HG03095 (cell line): Measurements from ENCODE around the gene LRRC32.
"Not testable (repeated sequence)": the region's sequence is repeated elsewhere in the genome, so short reads cannot be mapped to it uniquely, and the experiment has no call there.

Experiments
- ATAC-seq: cut with Tn5 transposase; IDR thresholded peaks from one replicate; pipeline ENCODE4 v1.9.1; 2021; ENCODE audit warnings: moderate library complexity; ENCODE audit not compliant: unreplicated experiment

Gene LRRC32

DNA sequence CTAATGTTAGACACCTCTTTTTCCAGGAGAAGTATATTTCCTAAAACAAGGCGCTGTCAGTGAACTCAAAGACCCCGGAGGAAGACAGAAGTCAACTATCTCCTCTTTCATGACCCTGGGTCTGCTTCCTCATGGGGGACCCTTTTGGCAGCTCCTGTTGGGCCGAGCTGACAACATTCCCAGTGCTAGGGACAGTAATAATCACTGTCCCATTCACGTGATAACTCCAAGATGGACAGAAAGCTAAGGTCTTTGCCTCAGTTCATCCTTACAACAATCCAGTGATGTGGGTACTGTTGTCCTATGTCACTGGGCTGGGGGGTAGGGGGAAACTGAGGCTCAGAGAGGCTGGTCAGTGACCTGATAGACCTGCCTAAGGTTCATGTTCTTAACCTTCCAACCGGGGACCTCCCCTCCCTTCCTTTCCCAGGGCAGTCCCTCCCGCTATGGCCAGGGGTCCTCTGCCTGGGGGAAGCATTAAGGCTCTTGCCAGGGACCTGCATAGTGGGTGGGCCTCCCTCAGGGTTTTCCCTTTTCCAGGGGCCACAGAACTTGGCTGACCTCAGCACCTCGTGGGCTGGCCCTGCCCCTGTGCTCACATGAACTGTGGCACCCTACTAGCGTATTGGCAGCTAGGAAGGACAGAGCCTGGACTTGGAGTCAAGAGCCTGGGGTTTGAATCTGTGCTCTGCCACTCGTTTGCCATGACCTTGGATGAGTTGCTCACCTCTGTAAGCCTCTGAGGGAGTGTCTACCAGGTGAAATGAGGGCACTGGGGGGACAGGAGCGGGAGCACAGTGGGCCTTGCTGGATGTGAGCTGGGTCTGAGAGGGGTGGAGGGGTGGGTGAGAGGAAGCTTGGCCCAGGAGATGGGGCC is 53.6 kb downstream of the LRRC32 start:
- no peak for ATAC-seq

DNA sequence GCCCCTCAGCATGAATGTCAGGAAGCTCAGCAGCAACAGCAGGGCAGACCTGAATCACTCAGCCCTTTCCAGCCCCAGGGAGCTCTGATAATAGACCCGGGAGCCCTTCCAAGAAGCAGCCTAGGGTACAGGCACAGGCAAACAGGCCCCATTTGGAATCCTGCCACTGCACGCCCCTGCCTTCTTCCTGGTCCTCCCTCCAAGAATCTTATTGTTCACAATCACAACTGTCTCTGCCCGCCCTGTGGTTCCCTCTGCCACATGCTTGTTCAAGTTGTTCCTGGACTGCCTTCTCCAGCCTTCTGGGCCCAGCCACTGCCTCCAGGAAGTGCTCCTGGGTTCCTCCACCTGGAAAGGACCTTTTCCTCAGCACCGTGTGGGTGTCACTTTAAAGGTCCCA is 54.6 kb downstream of the LRRC32 start:
- ATAC-seq, result no peak

DNA sequence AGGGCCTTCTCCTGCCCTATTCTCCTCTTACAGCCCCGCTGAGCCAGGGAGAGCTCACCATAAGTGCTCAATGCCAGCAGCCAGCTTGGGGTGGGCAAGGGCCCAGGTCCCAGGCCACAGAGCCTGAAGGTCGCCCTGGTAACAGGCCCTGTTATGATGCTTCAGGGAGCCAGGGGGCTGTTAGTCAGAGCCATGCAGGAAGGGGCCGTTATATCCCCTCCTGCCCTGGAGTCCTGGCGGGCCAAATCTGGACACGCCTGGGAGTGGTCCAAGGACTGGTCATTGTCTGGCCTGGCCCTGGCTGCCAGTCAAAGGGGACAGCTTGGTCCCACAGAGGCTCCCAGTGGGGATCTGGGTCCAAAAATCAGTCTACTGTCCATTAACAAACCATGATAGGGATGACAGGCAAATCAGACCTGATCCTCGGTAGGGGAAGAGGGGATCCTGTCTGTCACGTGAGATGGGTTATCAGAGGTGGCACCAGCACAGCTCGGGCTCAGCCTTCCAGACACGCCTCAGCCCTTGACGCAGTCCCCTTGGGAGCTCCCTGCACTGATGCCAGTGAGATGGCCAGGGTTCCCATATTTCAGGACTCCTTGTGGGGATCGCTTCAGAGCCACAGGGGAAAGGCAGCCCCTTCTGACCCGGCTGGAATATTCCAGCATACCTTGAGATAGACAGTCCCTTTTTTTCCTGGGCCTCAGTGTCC is 55.9 kb downstream of the LRRC32 start:
- ATAC-seq, result no peak

DNA sequence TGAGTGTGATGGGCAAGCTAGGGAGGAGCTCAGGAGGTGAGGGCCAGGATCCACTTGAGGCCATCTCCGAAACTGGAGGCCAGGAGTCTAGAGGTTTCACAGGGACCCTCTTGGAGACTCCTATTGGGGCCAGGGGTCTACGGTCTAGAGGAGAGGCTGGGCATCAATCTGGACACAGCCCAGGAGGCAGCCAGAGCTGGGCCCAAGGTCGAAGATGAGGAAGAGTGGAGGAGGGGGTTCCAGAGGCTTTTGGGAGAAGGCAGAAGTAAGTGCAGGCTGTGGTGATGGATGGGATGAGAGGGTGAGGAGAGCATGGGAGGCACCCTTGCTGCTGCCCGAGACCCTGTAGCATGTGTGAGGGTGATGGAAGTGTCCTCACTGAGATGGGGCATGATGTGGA is 56.6 kb downstream of the LRRC32 start:
- ATAC-seq, result no peak

DNA sequence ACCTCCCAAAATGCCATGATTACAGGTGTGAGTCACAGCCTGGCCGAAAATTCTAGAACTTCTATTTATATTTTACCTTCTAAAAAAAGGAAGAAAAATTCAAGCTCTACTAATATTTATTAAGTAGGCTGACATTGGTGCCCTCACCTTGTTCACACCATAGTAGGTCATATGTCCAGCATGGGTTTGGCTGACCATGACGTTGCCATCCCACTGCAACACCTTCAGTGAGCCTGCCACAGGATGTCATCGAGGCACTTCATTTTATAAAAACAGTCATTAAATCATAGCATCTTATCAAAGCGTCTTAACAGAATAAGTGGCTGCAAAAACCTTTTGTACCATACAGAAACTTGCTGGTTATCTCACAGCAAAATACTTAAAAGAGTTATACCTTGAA is 58.3 kb downstream of the LRRC32 start:
- no peak for ATAC-seq

DNA sequence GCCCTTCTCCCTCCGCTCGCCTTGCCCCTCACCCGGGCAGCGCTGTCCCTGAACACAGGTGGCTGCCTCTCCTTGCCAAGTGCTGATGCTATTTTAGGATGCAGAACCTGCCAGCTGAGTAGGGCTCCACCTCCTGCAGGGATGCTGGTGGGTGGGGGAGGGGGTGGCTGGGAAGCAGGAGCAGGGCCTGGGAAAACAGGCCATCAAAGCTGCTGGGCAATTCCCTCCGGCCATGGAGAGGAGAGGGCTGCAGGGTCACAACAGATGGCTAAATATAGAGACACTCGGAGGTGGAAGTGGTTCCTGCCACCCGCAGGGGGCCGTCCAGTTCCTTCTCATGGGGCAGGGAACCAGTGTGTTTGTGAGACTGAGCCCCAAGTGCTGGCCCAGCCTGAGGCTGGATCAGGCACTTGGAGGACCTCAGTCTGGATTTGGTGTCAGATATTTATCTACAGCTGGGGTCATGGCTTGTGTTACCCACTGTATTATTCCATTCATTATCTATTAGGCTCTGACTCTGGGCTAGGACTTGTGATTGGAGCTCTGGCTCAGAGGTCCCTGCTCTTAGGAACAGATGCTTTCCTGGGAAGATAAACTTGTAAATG is 59.6 kb downstream of the LRRC32 start:
- ATAC-seq, result no peak

DNA sequence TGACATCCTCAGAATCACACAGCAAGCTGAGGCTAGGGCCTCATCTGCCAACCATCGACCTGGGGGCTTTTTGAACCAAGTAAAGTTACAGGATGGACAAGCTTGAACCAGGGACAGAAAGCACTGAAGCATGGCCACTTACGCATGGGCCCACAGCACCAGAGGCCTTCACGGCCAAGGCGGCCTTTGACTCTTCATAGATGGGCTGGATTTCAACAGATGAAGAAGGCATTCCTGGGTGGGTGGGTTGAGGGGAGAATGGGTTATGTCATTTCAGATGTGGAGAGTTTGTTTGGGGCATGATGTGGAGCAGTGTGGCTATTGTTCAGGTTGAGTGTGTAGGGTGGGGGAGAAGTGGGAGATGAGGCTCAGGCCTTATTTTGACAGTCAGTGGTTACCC is 60.2 kb downstream of the LRRC32 start:
- no peak for ATAC-seq

DNA sequence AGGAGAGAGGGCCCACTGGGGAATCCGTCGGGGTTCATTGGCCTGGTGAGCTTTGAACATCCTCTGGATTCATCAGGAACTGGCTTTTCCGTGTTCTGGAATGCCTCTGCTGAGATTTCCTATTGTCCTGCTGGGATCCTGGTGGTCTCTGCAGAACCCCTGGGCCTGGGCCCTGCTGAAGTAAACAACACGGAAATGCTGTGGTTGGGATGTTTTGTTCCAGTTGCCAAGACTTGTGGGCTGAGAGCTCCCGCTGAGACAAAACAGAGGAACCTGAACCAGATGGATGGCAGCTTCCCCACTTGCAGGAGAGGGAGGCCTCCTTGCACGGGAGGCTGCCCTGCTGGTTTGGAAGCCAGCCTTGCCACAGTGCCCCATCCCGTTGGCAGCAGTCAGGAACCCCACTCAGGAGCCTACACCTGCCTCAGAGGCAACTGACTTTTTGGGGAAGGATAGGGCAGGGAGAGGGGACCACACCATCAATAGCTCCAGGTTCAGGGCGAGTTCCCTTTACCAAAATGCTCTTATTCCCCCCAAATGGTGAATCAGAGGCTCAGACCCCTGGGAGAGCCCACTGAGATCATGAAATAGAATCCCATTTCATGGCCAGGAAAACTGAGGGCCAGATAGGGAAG is 60.7 kb downstream of the LRRC32 start:
- no peak for ATAC-seq

DNA sequence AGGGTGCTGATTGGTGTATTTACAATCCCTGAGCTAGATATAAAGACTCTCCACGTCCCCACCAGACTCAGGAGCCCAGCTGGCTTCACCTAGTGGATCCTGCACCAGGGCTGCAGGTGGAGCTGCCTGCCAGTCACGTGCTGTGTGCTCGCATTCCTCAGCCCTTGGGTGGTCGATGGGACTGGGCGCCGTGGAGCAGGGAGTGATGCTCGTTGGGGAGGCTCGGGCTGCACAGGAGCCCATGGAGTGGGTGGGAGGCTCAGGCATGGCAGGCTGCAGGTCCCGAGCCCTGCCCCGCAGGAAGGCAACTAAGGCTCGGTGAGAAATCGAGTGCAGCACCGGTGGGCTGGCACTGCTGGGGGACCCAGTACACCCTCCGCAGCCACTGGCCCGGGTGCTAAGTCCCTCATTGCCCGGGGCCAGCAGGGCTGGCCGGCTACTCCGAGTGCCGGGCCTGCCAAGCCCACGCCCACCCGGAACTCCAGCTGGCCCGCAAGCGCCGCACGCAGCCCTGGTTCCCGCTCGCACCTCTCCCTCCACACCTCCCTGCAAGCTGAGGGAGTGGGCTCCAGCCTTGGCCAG is 61.6 kb downstream of the LRRC32 start:
- ATAC-seq, result not testable (repeated sequence)

DNA sequence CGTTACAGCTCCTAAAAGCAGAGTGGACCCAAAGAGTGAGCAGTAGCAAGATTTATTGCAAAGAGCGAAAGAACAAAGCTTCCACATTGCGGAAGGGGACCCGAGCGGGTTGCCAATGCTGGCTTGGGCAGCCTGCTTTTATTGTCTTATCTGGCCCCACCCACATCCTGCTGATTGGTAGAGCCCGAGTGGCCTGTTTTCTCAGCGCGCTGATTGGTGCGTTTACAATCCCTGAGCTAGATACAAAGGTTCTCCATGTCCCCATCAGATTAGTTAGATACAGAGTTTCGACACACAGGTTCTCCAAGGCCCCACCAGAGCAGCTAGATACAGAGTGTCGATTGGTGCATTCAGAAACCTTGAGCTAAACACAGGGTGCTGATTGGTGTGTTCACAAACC is 62.3 kb downstream of the LRRC32 start:
- ATAC-seq, result not testable (repeated sequence)
